GM20000 (cell line): ENCODE results near the gene ASPA.
"Not testable (repeated sequence)": the region's sequence is repeated elsewhere in the genome, so short reads cannot be mapped to it uniquely, and the experiment has no call there.

ENCODE experiments used
- DNase-seq: peaks from one replicate; pipeline ENCODE4 v3.0.0; 2012; ENCODE audit warnings: low spot score
- CTCF ChIP-seq: IDR thresholded peaks from 2 replicates; pipeline ENCODE4 v1.5.1; 2012; ENCODE audit warnings: mild to moderate bottlenecking, control low read depth; ENCODE audit errors: extremely low read depth, missing control alignments

Gene ASPA

GRCh38 chr17:3475812-3476610 lies at the start of gene ASPA:
Gene ASPA (plus strand): TSS chr17:3475997. CDS start chr17:3476160, 163 bp downstream.
- DNase-seq, result no peak
- no peak for TF ChIP-seq CTCF

- DNase-seq, result not testable (repeated sequence)
Observed at GRCh38 chr17:3433215-3433614, 42.6 kb upstream of the ASPA start.

GRCh38 chr17:3433741-3434140 lies 42.1 kb upstream of the ASPA start, which contains the start of gene OR1E2:
Gene OR1E2 (minus strand): TSS chr17:3433841. CDS start chr17:3433841, 0 bp downstream.
- TF ChIP-seq CTCF, result no peak
- DNase-seq, result no peak

- DNase-seq, result no peak
- TF ChIP-seq CTCF, result no peak
Observed at GRCh38 chr17:3438368-3438767, 37.4 kb upstream of the ASPA start.

- DNase-seq, result no peak
- no peak for TF ChIP-seq CTCF
Observed at GRCh38 chr17:3440451-3440850, 35.3 kb upstream of the ASPA start.

GRCh38 chr17:3447625-3448024 lies 28.2 kb upstream of the ASPA start:
- no peak for DNase-seq
- TF ChIP-seq CTCF, result no peak

- no peak for TF ChIP-seq CTCF
- no peak for DNase-seq
Observed at GRCh38 chr17:3448059-3448665, 27.6 kb upstream of the ASPA start.

- DNase-seq, result not testable (repeated sequence)
Observed at GRCh38 chr17:3466355-3466754, 9.4 kb upstream of the ASPA start.
